ENCODE data around the gene SLC25A1.

- TF ChIP-seq CTCF (IDR thresholded peaks at IDR 0.05) (no peak), POLR2A (IDR thresholded peaks at IDR 0.05) (no peak)
Measured at GRCh38 chr22:19180234-19180633, 1.7 kb upstream of the SLC25A1 start.
